HEK293T (cell line): ENCODE data around the gene DAZ3.
"Not testable (repeated sequence)": the region's sequence is repeated elsewhere in the genome, so short reads cannot be mapped to it uniquely, and the experiment has no call there.

Experiments
- ARNT ChIP-seq: fragments of 450-650 bp; IDR thresholded peaks from 2 replicates; pipeline ENCODE4 v1.6.1; 2017; ENCODE audit warnings: mild to moderate bottlenecking
- BHLHE40 ChIP-seq: fragments of 450-650 bp; IDR thresholded peaks from 2 replicates; pipeline ENCODE4 v1.6.1; 2016; ENCODE audit warnings: mild to moderate bottlenecking, moderate library complexity, borderline replicate concordance
- FOXK2 ChIP-seq: fragments of 450-650 bp; IDR thresholded peaks from 2 replicates; pipeline ENCODE4 v1.6.1; 2016; ENCODE audit warnings: mild to moderate bottlenecking
- FOXM1 ChIP-seq: fragments of 450-650 bp; IDR thresholded peaks from 2 replicates; pipeline ENCODE4 v1.6.1; 2017; ENCODE audit warnings: mild to moderate bottlenecking, borderline replicate concordance
- HDGF ChIP-seq: fragments of 450-650 bp; IDR thresholded peaks from 2 replicates; pipeline ENCODE4 v1.6.1; 2017; ENCODE audit warnings: antibody characterized with exemption, borderline replicate concordance
- SP1 ChIP-seq: fragments of 450-650 bp; IDR thresholded peaks from 2 replicates; pipeline ENCODE4 v1.6.1; 2017
- SUZ12 ChIP-seq: fragments of 450-650 bp; IDR thresholded peaks from 2 replicates; pipeline ENCODE4 v1.6.1; 2016; ENCODE audit warnings: mild to moderate bottlenecking

DNA sequence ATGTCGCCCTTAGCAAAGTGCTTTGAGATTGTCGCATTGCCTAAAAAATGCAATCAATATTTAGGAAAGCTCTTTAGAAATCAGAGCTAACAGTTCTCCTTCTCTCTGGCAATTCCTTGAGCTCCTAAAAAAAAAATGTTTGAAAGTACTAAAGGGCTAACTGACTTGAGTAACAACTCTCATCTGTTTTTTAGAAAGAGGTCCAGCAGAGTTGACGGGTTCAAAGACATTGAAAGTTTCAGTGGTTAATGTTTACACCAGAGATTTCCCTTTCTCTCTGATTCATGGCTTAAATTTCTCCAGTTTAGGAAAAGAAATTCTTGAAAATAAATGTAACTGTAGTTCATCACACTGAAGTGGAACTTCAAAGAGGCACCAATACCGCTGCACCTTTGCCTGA lies 11.9 kb upstream of the DAZ3 start:
- not testable (repeated sequence) for TF ChIP-seq FOXM1, FOXK2, ARNT, HDGF, BHLHE40, SUZ12, SP1
